CD4-positive, alpha-beta T cell treated with Interleukin-12 subunit alpha and Interleukin-12 subunit beta, for 1 hour (primary cell): ENCODE measurements around the gene TMPRSS3.
A peak's percentile ranks its signal among the peaks of the same experiment; 100 is the strongest.

Experiments
- DNase-seq: peaks from one replicate; pipeline ENCODE4 v3.0.0-alpha.2; 2020

The TMPRSS3 gene

GRCh38 chr21:42407476-42407875 is 11.6 kb upstream of the TMPRSS3 start:
- DNase-seq: no peak

GRCh38 chr21:42406866-42407265 is 11.0 kb upstream of the TMPRSS3 start:
- no peak for DNase-seq

GRCh38 chr21:42406201-42406621 is 10.4 kb upstream of the TMPRSS3 start:
- DNase-seq: peak; percentile 59

- DNase-seq: no peak
Measured at GRCh38 chr21:42405064-42406013, 9.5 kb upstream of the TMPRSS3 start.

- DNase-seq: no peak
Measured at GRCh38 chr21:42404539-42404938, 8.7 kb upstream of the TMPRSS3 start.

GRCh38 chr21:42403611-42404231 is 7.9 kb upstream of the TMPRSS3 start, which contains the start of gene UBASH3A:
Gene UBASH3A, plus strand, starts transcription at chr21:42403902. Its CDS starts 44 bp downstream, at chr21:42403946.
- DNase-seq: peak; percentile 64

GRCh38 chr21:42401820-42402251 is 6.0 kb upstream of the TMPRSS3 start:
- no peak for DNase-seq

- DNase-seq: no peak
Measured at GRCh38 chr21:42401154-42401553, 5.3 kb upstream of the TMPRSS3 start.

GRCh38 chr21:42400525-42400924 is 4.7 kb upstream of the TMPRSS3 start:
- DNase-seq: no peak

- no peak for DNase-seq
Measured at GRCh38 chr21:42398436-42399028, 2.7 kb upstream of the TMPRSS3 start.

GRCh38 chr21:42397746-42398394 is 2.0 kb upstream of the TMPRSS3 start:
- no peak for DNase-seq

GRCh38 chr21:42396799-42397745 is 1.2 kb upstream of the TMPRSS3 start:
- no peak for DNase-seq

- no peak for DNase-seq
Measured at GRCh38 chr21:42395302-42395701, 550 bp downstream of the TMPRSS3 start.

GRCh38 chr21:42393443-42393950 is 2.4 kb downstream of the TMPRSS3 start:
- no peak for DNase-seq

- DNase-seq: no peak
Measured at GRCh38 chr21:42392731-42393442, 3.0 kb downstream of the TMPRSS3 start.

- no peak for DNase-seq
Measured at GRCh38 chr21:42391297-42391696, 4.6 kb downstream of the TMPRSS3 start.

- no peak for DNase-seq
Measured at GRCh38 chr21:42390696-42391095, 5.2 kb downstream of the TMPRSS3 start.

- DNase-seq: no peak
Measured at GRCh38 chr21:42390193-42390592, 5.7 kb downstream of the TMPRSS3 start.

- DNase-seq: no peak
Measured at GRCh38 chr21:42389449-42389835, 6.4 kb downstream of the TMPRSS3 start.

GRCh38 chr21:42388740-42389448 is 7.0 kb downstream of the TMPRSS3 start:
- DNase-seq: no peak
